HG02610 (cell line): ENCODE measurements around the gene EFNA1.

ENCODE experiments used
- ATAC-seq: cut with Tn5 transposase; IDR thresholded peaks from one replicate; pipeline ENCODE4 v1.9.1; 2021; ENCODE audit warnings: mild to moderate bottlenecking, moderate library complexity; ENCODE audit not compliant: unreplicated experiment

Gene EFNA1

DNA sequence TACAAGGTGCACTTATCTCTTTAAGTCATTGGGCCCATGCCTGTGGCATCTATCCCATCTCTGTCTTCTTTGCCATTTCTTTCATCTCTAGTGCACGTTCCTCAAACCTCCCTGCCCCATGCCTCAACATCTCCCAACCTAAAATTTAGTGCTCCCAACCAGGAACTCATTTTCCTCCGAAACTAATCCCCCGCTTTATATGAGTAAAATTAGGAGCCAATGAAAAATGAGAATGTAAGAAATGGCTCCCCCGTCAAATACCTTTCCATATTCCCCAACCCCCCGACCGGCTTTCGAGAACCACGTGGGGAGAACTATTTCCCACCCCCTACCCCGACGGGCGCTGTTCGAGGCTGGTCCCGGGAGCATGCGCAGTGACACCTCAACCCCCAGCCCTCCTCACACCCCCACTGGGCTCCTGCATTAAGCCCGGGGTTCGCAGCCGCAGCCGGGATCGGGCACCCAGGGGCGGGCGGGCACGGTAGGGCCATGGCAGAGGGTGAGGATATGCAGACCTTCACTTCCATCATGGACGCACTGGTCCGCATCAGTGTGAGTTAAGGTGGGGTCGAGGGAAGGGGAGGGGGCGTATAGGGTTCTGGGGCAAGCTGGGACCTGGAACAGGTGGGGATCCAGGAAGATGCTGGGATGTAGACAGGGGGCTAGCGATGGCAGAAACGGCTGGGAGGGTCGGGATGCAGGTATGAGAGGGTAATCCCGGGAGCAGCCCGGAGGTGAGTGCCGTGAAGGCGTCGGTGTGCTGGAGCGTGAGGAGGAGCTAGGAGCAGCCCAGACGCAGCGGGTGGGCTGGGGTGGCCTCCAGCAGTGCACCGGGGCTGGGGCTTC is 46.0 kb downstream of the EFNA1 start, which contains the start of gene TRIM46:
Gene TRIM46 (plus strand): TSS at position 372 of the 846 bp plus-strand sequence. CDS start 118 bp downstream, at position 490.
- no peak for ATAC-seq

DNA sequence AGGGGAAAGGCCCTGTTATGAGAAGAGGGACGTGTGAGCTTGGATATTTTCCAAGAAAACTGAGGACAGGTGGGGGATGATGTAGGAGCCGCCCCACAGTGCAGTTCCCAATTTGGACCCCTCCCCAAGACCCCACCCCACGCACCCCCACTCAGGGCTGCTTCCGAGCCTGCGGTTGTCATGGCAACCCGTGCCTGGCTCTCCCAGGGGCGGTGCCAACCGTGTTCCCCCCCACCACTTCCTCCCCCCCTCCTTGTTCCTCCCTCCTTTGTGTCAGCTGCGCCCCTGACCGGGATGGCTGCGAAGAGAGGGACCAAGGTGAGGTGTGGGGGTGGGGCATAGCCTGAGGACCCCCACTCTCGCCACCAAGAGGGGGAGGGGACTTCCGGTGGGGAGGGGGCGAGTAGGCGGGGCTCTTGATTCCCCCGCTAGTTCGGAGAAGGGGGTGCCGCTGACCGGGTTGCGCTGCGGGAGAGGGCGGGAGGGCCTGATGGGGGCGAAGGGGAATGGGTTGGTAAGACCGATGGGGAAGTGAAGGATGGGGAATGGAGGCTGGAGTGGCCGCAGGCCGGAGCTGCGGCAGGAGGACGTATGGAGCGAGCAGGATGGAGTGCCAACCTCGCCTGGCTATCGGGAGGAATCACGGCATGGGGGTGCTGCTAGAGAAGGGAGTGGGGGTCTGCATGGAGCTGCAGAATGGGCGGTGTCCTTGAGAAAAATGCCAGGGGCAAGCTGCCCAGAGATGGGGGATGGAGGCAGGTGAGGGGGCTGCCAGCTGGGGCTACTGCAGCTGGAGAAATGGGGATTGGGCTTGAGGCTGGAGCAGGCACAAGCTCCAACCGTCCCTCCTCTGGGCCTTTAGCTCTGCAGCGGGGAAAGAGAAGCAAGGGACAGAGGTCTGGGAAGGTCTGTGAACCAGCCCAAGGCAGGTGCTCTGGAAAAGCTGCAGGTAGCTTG is 46.9 kb downstream of the EFNA1 start:
- ATAC-seq, result no peak

DNA sequence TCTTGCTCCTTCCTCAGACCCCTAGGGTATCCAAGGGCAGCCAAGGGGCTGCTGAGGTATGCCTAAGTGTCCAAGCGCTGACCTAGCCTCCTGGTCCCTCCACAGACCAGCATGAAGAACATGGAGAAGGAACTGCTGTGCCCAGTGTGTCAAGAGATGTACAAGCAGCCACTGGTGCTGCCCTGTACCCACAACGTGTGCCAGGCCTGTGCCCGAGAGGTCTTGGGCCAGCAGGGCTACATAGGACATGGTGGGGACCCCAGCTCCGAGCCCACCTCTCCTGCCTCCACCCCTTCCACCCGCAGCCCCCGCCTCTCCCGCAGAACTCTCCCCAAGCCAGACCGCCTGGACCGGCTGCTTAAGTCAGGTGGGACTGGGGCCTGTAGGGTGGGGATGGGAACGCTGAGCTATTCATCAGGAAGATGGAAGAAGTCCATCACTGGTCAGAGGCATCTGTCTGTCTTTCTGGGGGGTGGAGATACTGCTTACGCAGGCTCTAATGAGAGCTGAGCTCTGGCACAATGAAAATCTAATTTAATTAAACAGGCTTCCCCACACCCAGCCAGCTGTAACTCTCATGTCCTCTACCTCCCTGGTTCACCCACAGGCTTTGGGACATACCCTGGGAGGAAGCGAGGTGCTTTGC is 47.7 kb downstream of the EFNA1 start:
- ATAC-seq, result no peak

DNA sequence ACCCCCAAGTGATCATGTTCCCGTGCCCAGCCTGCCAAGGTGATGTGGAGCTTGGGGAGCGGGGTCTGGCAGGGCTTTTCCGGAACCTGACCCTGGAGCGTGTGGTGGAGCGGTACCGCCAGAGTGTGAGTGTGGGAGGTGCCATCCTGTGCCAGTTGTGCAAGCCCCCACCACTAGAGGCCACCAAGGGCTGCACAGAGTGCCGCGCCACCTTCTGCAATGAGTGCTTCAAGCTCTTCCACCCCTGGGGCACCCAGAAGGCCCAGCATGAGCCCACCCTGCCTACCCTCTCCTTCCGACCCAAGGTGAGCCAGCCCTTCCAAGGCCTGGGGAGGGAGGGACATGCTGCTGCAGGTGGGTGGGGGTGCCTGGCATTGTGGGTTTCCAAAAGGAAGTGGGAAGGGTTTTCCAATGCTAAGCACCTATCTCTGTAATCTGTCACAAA is 48.3 kb downstream of the EFNA1 start:
- no peak for ATAC-seq

DNA sequence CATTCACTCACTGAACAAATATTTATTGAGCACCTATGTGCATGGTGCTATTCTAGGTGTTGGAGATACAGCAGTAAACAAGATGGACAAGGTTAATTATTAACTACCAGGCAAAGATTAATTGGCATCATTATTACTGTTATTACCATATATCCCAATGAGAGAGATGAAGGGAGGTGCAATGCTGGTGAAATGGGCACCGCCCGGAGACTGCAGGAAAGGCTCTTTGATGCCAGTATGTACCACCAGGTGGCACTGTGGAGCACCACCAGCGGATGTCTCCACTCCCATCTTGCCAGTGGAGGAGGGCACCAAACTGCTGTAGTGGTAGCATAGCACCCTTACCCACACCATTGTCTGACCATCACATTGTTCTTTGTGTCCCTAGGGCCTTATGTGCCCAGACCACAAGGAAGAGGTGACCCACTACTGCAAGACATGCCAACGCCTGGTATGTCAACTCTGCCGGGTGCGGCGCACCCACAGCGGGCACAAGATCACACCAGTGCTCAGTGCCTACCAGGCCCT is 48.9 kb downstream of the EFNA1 start:
- no peak for ATAC-seq

DNA sequence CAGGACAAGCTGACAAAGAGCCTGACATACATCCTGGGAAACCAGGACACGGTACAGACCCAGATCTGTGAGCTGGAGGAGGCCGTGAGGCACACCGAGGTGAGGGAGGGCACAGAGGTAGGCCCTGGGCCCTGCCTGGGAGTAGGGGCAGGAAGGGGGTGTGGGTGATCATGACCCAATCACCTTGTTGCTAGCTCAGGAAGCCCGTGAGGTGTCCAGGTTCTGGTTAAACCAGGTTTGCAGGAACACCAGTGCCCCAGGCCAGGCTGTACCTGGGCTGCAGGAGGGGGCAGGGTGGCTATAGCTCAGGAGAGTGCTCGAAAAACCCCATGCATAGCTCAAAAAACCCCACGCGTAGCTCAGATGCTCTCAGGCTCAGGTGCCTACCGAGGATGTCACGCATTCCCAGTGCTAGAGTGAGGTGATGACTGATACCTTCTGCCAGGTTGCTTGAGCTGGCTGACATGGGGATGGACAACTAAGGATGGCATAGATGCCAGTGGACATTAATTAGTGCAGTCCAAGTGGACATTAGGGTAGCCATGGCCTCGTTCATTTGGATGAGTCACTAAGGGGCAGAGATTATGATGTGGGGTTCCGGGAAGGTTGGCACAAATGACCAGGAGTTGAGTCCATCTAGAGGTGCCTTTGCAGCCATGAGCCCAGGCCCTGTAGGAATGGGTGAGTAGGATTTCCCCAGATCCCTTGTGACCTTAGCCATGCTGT is 49.7 kb downstream of the EFNA1 start:
- ATAC-seq, result no peak

DNA sequence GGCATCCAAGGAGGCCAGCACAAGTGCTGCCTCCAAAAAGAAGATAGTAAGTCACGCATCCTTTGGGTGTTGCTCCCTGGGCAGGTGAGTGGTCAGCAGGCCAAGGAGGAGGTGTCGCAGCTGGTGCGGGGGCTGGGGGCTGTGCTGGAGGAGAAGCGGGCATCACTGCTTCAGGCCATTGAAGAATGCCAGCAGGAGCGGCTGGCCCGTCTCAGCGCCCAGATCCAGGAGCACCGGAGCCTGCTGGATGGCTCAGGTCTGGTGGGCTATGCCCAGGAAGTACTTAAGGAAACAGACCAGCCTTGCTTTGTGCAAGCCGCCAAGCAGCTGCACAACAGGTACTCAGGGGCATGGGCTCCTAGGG is 50.2 kb downstream of the EFNA1 start:
- no peak for ATAC-seq

DNA sequence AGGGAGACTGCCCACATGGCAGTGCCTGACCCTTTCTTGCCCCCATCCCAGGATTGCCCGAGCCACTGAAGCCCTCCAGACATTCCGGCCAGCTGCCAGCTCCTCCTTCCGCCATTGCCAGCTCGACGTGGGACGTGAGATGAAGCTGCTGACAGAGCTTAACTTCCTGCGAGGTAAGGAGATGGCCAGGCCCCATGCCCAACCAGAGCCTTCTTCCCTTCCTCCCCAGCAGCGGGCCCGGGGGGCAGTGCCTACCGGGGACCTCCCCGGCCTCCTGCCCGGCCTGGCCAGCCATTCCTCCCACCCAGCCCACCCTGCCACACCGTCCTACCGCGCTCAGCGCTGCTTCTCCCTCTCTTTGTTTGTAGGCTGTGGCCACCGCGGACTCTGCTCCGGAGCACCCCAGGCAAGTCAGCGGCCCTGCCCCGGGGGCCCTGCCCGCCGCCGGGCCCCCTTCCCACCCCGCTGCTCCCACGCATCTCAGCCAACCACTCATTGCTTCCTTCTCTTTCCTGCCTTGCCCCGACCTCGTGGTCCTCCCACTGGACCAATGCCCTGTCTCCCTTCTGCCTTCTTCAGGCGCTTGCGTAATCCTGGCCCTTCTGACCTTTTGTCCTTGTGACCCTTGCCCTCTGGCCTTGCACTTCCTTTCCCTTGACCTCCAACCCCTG is 50.9 kb downstream of the EFNA1 start:
- no peak for ATAC-seq

DNA sequence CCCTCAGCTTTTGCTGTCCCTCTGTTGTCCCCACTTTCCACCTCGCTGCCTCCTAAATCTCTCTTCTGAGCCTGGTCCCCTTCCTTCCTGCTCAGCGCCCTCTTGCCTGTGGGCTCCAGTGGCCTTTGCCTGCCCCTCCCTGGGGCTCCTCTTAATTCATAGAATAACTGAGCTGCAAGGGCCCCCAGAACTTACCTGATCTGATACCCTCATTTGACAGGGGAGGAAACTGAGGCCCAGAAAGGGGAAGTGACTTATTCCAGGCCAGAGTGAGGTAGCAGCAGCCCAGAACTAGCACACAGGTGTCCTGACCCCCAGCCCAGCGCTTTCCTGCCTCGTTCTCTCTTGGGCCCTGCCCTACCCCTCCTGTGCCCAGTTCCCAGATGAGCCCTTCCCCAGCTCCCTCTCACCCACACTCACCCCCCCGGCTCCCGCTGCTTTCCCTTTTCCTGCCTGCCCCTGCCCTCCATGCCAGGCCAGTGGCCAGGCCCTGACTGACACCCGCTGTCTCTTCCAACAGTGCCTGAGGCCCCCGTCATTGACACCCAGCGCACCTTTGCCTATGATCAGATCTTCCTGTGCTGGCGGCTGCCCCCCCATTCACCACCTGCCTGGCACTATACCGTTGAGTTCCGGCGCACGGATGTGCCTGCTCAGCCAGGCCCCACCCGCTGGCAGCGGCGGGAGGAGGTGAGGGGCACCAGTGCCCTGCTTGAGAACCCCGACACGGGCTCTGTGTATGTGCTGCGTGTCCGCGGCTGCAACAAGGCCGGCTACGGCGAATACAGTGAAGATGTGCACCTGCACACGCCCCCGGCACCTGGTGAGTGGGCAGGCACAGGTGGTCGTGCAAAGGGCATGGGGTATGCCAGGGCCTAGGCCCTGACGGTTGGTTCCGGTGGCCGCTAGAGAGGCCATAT is 51.7 kb downstream of the EFNA1 start:
- no peak for ATAC-seq

DNA sequence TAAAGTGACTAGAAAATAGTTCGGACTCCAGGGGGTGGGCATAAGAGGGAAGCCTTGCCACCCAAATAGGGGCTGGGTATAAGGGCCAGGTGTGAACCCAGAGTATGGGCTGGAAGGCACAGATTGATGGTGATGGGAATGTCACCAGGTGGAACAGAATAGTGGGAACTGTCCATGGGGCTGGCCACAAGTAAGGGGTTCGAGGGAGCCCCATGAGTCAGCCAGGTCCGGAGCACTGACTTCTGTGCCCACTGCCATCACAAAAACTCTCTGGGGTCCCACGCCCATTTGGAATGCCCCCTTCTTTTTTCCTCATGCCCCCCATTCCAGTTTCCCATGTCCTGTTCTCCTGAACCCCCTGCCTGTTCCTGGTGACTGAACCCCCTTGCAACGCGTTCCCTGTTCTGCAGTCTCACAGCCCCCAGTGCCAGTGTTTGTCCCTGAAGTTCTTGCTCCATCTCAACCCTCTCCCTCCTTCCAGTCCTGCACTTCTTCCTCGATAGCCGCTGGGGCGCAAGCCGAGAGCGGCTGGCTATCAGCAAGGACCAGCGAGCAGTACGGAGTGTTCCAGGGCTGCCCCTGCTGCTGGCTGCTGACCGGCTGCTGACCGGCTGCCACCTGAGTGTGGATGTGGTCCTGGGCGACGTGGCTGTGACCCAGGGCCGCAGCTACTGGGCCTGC is 53.8 kb downstream of the EFNA1 start:
- ATAC-seq, result no peak

DNA sequence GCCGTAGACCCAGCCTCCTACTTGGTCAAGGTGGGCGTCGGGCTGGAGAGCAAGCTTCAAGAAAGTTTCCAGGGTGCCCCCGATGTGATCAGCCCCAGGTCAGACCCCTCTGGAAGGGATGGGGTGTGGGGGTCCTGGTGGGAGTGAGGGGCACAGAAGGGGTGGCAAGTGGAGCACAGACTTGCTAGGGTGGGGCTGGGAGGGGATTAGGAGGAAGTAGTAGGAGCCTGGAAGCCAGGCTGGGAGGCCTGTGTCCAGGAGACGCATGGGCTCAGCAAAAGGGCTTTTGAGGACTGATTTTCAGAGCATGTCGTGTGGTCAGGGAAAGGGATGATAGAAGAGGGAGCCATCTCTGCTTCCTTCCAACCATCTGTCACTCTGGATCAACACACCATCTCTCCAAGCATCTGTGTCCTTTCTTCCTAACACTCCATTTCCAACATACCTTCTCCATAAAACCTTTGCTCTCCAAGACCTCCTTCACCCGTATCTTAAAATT is 54.4 kb downstream of the EFNA1 start:
- ATAC-seq, result no peak

DNA sequence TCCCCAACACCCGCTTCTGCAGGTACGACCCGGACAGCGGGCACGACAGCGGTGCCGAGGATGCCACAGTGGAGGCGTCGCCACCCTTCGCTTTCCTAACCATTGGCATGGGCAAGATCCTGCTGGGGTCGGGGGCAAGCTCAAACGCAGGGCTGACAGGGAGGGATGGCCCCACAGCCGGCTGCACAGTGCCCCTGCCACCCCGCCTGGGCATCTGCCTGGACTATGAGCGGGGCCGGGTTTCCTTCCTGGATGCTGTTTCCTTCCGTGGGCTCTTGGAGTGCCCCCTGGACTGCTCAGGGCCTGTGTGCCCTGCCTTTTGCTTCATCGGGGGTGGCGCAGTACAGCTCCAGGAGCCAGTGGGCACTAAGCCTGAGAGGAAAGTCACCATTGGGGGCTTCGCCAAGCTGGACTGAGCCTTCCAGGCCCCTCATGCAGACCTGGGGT is 56.1 kb downstream of the EFNA1 start:
- no peak for ATAC-seq

DNA sequence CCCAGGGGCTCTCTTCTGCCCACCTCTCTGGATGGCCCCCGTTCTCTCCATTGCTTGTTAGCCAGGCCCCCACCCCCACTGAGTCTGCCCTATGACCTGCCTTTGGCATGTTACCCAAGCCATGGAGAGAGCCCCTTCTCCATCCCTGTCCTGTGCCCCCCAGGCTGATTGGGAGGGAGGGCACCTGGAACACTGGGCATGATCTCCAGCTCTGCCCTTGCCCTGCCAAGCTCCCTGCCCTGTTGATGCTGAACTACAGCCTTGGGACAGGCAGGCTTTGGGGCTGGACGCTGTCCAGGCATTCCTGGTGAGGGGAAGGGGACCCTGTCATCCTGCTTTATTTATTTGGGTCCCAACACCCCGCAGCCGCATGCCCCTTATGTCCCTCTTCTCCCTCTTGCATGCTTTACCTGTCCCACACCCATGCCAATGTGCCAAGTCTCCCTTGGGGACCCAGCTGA is 56.7 kb downstream of the EFNA1 start:
- ATAC-seq, result no peak
